GM23338 (cell line): Measurements from ENCODE around the gene OR52B6. TPM values are rescaled to one million over a fixed set of nuclear protein-coding genes. Genes with fewer than 3 reads are reported as not detected.

Experiments used
- ATAC-seq: fragments of 200-7000 bp; cut with Tn5 transposase; 3 replicates; pipeline ENCODE4 v1.9.1; 2020
- DNase-seq: peaks from one replicate; pipeline ENCODE4 v3.0.0-alpha.2; 2015; ENCODE audit warnings: low spot score
- H2AFZ ChIP-seq: fragments of 200-600 bp; sonication (generic); 2 replicates; pipeline ENCODE4 v1.8.0; 2016; ENCODE audit warnings: antibody characterized with exemption, mild to moderate bottlenecking, moderate library complexity
- H3F3A ChIP-seq: fragments of 200-600 bp; sonication (generic); replicated peaks from 2 replicates; pipeline ENCODE4 v1.8.0; 2017; ENCODE audit warnings: antibody characterized with exemption, mixed run types, low read depth
- H3K27ac ChIP-seq: fragments of 200-600 bp; sonication (generic); 2 replicates; pipeline ENCODE4 v1.6.1; 2016; ENCODE audit warnings: low read depth
- H3K27me3 ChIP-seq: fragments of 200-600 bp; sonication (generic); 2 replicates; pipeline ENCODE4 v1.8.0; 2016; ENCODE audit warnings: mild to moderate bottlenecking, mixed run types, moderate library complexity; ENCODE audit not compliant: insufficient read depth
- H3K36me3 ChIP-seq: fragments of 200-600 bp; sonication (generic); 2 replicates; pipeline ENCODE4 v1.8.0; 2016; ENCODE audit warnings: mild to moderate bottlenecking; ENCODE audit not compliant: insufficient read depth
- H3K4me1 ChIP-seq: fragments of 200-600 bp; sonication (generic); 2 replicates; pipeline ENCODE4 v1.8.0; 2016; ENCODE audit warnings: mild to moderate bottlenecking, moderate library complexity; ENCODE audit not compliant: insufficient read depth
- H3K4me2 ChIP-seq: fragments of 200-600 bp; sonication (generic); 2 replicates; pipeline ENCODE4 v1.7.1; 2017; ENCODE audit warnings: mixed run types
- H3K4me3 ChIP-seq: fragments of 200-600 bp; sonication (generic); 2 replicates; pipeline ENCODE4 v1.6.1; 2016; ENCODE audit warnings: mixed run types
- H3K79me2 ChIP-seq: fragments of 200-600 bp; sonication (generic); replicated peaks from 2 replicates; pipeline ENCODE4 v1.8.0; 2017; ENCODE audit warnings: mild to moderate bottlenecking; ENCODE audit not compliant: insufficient read depth
- H3K9me2 ChIP-seq: fragments of 200-600 bp; sonication (generic); 2 replicates; pipeline ENCODE4 v1.8.0; 2017; ENCODE audit not compliant: insufficient read depth
- H4K20me1 ChIP-seq: fragments of 200-600 bp; sonication (generic); replicated peaks from 2 replicates; pipeline ENCODE4 v1.8.0; 2017; ENCODE audit warnings: mild to moderate bottlenecking; ENCODE audit not compliant: insufficient read depth
- H3K27ac Mint-ChIP-seq: 2 replicates; pipeline ENCODE4 v1.8.0; 2020; ENCODE audit warnings: inconsistent platforms, mild to moderate bottlenecking, moderate library complexity, mixed read lengths
- H3K27me3 Mint-ChIP-seq: 3 replicates; pipeline ENCODE4 v1.8.0; 2022; ENCODE audit warnings: low read depth, mild to moderate bottlenecking, moderate library complexity, mixed read lengths, inconsistent platforms; ENCODE audit not compliant: insufficient read depth, poor library complexity
- H3K36me3 Mint-ChIP-seq: 3 replicates; pipeline ENCODE4 v1.8.0; 2021; ENCODE audit warnings: low read depth, mild to moderate bottlenecking, inconsistent platforms, moderate library complexity, mixed read lengths
- H3K4me1 Mint-ChIP-seq: 3 replicates; pipeline ENCODE4 v1.8.0; 2020; ENCODE audit warnings: mild to moderate bottlenecking, inconsistent platforms, mixed read lengths
- H3K4me3 Mint-ChIP-seq: 3 replicates; pipeline ENCODE4 v1.8.0; 2021; ENCODE audit warnings: moderate library complexity, mild to moderate bottlenecking, inconsistent platforms, mixed read lengths
- H3K9me3 Mint-ChIP-seq: 3 replicates; pipeline ENCODE4 v1.8.0; 2020; ENCODE audit warnings: moderate library complexity, mild to moderate bottlenecking, inconsistent platforms, mixed read lengths
- CREB1 ChIP-seq: fragments of 250-450 bp; sonication (Bioruptor Pico); IDR thresholded peaks from 2 replicates; pipeline ENCODE4 v1.5.0; 2020; ENCODE audit warnings: low read depth, mild to moderate bottlenecking, moderate library complexity
- EZH2 ChIP-seq: fragments of 200-600 bp; sonication (generic); IDR thresholded peaks from one replicate; pipeline ENCODE4 v1.8.0; 2017; ENCODE audit warnings: antibody characterized with exemption, mild to moderate bottlenecking, low read depth; ENCODE audit not compliant: unreplicated experiment
- EZH2phosphoT487 ChIP-seq: fragments of 200-600 bp; sonication (generic); IDR thresholded peaks from one replicate; pipeline ENCODE4 v1.8.1; 2018; ENCODE audit warnings: antibody characterized with exemption; ENCODE audit not compliant: unreplicated experiment
- JUNB ChIP-seq: IDR thresholded peaks from one replicate; pipeline ENCODE4 v1.6.1; 2016; ENCODE audit warnings: antibody characterized with exemption; ENCODE audit not compliant: unreplicated experiment
- POLR2AphosphoS5 ChIP-seq: IDR thresholded peaks from 2 replicates; pipeline ENCODE4 v1.6.1; 2016; ENCODE audit warnings: antibody characterized with exemption, low read depth
- ZNF331 ChIP-seq: fragments of 250-450 bp; sonication (Bioruptor Pico); IDR thresholded peaks from 2 replicates; pipeline ENCODE4 v1.5.0; 2020; ENCODE audit warnings: low read depth, mild to moderate bottlenecking, moderate library complexity
- ZNF462 ChIP-seq: fragments of 250-450 bp; sonication (Bioruptor Pico); IDR thresholded peaks from 2 replicates; pipeline ENCODE4 v1.5.0; 2020; ENCODE audit warnings: mild to moderate bottlenecking, moderate library complexity
- polyA plus RNA-seq: library from polyadenylated mRNA; unstranded; fragments of >200 nt; fragmentation: Nextera tagmentation; extraction: Ambion mirVana; gene quantifications from 2 replicates; pipeline ENCODE4 v1.2.1, GENCODE V29; 2016
- total RNA-seq: library from RNA; depleted of rRNA; stranded (reverse); fragments of >200 nt; shearing (Covaris generic); gene quantifications from 2 replicates; pipeline ENCODE4 v1.2.3, GENCODE V29; 2014
- TF ChIP-seq, protein P1 (sequence below): IDR thresholded peaks from one replicate; pipeline ENCODE4 v1.6.1; 2018; ENCODE audit warnings: antibody characterized with exemption; ENCODE audit not compliant: unreplicated experiment
- TF ChIP-seq, protein P2 (sequence below): IDR thresholded peaks from 2 replicates; pipeline ENCODE4 v1.6.1; 2016; ENCODE audit warnings: antibody characterized with exemption

The OR52B6 gene
- total and polyA plus RNA-seq, 2 experiments from 2014 or later = not detected

DNA sequence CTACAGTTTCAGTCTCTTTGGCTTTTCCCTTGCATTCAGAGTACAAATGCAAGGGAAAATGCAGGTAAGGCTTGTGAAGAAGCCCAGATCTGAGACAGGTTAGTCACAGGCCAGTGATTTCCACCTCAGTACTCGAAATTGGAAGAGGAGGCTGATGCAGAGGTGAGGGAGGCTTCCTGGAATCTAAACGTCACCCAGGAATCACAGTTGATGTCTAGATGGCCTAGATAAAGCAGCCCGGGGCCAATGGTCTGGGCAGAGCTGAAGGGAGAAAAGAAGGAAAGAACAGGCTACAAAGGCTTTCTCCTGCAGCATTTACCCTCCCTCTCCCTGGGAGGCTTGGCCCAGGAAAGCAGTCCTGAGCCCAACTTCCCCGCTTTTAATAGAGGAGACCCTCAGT is 24.2 kb downstream of the OR52B6 start:
- H3K4me3 Mint-ChIP-seq = no peak overlapping the region
- H3K9me3 Mint-ChIP-seq = no peaks in the 10 kb centered on the region
- H4K20me1 ChIP-seq = peaks cover 3% of the 10 kb centered on the region
- H3K79me2 ChIP-seq = peaks cover 60% of the 10 kb centered on the region
- H3F3A ChIP-seq = no peaks in the 10 kb centered on the region
- no peak for TF ChIP-seq CREB1 (CRISPR knock-in tag)
- TF ChIP-seq, protein P1, sequence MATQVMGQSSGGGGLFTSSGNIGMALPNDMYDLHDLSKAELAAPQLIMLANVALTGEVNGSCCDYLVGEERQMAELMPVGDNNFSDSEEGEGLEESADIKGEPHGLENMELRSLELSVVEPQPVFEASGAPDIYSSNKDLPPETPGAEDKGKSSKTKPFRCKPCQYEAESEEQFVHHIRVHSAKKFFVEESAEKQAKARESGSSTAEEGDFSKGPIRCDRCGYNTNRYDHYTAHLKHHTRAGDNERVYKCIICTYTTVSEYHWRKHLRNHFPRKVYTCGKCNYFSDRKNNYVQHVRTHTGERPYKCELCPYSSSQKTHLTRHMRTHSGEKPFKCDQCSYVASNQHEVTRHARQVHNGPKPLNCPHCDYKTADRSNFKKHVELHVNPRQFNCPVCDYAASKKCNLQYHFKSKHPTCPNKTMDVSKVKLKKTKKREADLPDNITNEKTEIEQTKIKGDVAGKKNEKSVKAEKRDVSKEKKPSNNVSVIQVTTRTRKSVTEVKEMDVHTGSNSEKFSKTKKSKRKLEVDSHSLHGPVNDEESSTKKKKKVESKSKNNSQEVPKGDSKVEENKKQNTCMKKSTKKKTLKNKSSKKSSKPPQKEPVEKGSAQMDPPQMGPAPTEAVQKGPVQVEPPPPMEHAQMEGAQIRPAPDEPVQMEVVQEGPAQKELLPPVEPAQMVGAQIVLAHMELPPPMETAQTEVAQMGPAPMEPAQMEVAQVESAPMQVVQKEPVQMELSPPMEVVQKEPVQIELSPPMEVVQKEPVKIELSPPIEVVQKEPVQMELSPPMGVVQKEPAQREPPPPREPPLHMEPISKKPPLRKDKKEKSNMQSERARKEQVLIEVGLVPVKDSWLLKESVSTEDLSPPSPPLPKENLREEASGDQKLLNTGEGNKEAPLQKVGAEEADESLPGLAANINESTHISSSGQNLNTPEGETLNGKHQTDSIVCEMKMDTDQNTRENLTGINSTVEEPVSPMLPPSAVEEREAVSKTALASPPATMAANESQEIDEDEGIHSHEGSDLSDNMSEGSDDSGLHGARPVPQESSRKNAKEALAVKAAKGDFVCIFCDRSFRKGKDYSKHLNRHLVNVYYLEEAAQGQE = no peak
- no peak for TF ChIP-seq JUNB
- no peak for TF ChIP-seq EZH2phosphoT487
- TF ChIP-seq, protein P2, sequence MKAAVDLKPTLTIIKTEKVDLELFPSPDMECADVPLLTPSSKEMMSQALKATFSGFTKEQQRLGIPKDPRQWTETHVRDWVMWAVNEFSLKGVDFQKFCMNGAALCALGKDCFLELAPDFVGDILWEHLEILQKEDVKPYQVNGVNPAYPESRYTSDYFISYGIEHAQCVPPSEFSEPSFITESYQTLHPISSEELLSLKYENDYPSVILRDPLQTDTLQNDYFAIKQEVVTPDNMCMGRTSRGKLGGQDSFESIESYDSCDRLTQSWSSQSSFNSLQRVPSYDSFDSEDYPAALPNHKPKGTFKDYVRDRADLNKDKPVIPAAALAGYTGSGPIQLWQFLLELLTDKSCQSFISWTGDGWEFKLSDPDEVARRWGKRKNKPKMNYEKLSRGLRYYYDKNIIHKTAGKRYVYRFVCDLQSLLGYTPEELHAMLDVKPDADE = no peak
- no peak for TF ChIP-seq EZH2
- no peak for TF ChIP-seq POLR2AphosphoS5
- no peak for TF ChIP-seq ZNF462 (CRISPR knock-in tag)
- TF ChIP-seq ZNF331 (CRISPR knock-in tag) = no peak
- ATAC-seq (no peak), DNase-seq (no peak)
- no peaks in the 10 kb centered on the region for H3K27me3 ChIP-seq
- H3K4me3 ChIP-seq = no peak overlapping the region
- no peaks in the 10 kb centered on the region for H3K9me2 ChIP-seq
- no peak overlapping the region for H2AFZ ChIP-seq
- peaks cover 49% of the 10 kb centered on the region for H3K36me3 ChIP-seq
- no peak overlapping the region for H3K27ac Mint-ChIP-seq
- H3K4me2 ChIP-seq = no peak overlapping the region
- peaks cover 16% of the 10 kb centered on the region for H3K4me1 Mint-ChIP-seq
- H3K27ac ChIP-seq = no peak overlapping the region
- peaks cover 1% of the 10 kb centered on the region for H3K27me3 Mint-ChIP-seq
- H3K36me3 Mint-ChIP-seq = peaks cover 58% of the 10 kb centered on the region
- H3K4me1 ChIP-seq = peaks cover 4% of the 10 kb centered on the region; the same call in 1 of the 2 replicates
